GM15510 (cell line): Measurements from ENCODE around the gene HNRNPU.

Source experiments
- POLR2A ChIP-seq: IDR thresholded peaks from 3 replicates; pipeline ENCODE4 v1.6.1; 2011; ENCODE audit warnings: borderline replicate concordance; ENCODE audit not compliant: insufficient read length; ENCODE audit errors: extremely low read depth

HNRNPU gene

GRCh38 chr1:244851546-244852231 lies 12.7 kb downstream of the HNRNPU start:
- TF ChIP-seq POLR2A = no peak

DNA sequence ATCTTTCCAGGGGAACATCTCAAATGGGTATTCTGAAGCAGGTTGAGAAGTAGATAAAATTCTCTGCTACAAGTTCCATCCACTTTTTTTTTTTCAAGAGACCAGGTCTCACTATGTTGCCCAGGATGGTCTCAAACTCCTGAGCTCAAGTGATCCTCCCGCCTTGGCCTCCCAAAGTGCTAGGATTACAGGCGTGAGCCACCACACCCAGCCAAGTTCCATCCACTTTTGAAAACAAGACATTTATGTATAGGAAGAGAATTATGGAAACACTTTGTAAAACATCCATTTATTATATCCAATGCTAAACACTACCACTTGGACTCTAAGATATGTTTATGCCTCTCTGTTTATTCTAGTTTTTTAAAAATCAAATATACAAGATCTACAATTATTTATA lies 13.4 kb downstream of the HNRNPU start:
- TF ChIP-seq POLR2A = no peak

- no peak for TF ChIP-seq POLR2A
These were observed 14.1 kb downstream of the HNRNPU start for GRCh38 chr1:244850099-244850852.

GRCh38 chr1:244849189-244849866 lies 15.0 kb downstream of the HNRNPU start:
- TF ChIP-seq POLR2A = no peak

- no peak for TF ChIP-seq POLR2A
These were observed 17.7 kb downstream of the HNRNPU start for GRCh38 chr1:244846653-244847052.

GRCh38 chr1:244844155-244845121 lies 19.9 kb downstream of the HNRNPU start:
- TF ChIP-seq POLR2A = no peak

DNA sequence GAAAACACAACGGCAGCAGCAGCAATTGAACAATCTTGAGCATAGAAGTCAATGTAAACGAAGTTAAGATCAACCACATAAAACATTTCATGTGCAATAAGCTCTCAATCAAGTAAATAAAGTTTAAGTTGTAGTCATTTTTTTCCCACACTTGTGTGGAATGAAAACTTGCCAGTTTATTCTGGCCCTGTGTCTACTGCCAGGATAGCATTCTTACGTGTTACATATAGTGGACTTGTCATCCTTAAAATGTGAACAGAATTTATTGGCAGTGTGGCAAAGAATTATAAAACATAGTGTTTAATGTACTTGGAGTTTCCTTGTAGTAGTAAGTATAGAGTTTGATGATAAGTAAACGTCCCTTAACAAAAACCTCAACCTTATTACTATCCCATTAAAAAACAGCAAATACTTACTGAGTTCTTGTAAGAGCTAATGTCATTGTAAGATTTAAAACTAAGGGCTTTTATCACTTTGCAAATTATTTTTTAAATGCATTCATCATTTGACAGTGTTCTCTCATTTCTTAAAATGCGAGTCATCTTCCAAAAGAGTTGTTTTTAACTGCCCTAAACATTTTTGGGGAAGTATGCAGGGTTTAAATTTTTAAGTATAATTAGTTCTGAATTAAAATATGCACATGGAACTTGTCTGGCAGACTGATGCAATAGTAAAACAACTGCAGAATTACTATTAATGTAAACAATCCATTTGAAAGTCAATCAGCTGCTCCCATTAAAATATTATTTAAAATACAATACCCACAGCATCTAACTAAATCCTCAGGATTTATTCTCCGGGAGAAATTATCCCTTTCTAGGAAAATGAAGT lies 21.0 kb downstream of the HNRNPU start:
- no peak for TF ChIP-seq POLR2A

- no peak for TF ChIP-seq POLR2A
These were observed 22.9 kb downstream of the HNRNPU start for GRCh38 chr1:244841273-244841927.

DNA sequence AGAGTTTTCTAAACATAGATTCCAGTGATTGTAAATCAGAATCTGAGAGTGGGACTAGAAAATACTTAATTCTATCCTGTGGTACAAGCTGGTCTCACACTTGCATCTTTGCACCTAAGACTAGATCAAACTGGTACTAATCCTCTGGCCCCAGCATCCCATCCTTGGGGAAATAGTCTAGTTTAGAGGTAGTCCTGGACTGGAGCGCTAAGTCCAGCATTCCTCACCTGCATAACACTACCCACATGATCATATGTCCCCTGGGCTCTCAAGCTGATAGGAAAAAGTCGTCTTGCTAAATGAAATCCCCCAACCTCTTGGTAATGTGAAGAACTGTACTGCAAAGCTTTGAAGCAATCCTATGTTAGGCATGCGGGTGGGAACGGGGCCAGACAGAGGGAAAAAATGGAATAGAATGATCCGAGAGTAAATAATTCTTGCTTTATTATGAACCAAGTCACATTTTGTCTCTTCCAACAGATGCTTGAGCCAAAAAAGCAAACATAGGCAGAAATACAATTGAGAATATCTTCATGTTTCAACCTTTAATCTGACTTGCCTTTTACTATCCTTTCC lies 24.0 kb downstream of the HNRNPU start:
- TF ChIP-seq POLR2A = no peak

DNA sequence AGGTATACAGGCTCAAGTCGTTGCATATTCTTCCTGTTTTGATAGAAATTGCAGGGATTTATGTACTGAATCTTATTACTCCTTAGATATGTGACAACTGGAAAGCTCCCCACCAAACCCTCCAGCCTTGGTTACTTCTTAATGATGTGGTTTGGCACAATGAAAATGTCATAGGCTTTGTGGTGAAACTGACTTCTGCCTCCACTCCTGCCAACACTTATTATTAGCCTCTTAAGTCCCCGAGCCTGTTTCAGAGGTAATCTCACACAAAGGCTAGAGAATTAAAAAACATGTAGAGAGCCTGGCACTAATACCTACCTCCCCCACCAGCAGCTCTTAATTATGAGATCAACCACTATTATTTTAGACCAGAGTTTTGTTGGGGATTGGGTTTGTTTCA lies 24.7 kb downstream of the HNRNPU start:
- no peak for TF ChIP-seq POLR2A

DNA sequence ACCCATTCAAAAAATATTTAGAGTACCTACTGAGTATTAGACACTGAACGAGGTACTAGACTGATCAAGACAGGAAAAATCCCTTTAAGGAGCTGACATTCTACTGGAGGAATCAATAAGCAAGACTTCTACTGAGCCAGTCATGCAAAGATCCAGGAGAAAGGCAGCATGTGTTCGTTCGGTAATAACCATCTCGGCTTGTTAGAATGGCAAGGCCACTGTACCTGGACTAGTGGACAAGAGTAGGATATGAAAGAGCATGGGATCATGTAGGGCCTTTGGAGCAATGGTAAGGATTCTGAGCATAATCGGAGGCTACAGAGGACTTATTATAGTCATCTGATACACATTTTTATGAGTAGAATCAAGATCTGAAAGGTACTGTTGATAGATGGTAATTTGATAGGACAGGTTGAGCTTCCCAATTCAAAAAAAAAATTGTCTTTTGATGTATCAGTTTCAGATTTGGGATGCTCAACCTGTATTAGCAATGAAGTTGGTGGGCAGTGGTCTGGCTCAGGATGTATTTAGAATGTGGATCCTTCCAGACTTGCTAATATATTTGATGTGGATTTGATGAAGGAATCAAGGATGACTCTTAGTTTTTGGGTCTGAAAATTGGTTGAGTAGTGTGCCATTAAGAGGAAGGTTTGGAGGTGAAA lies 26.6 kb downstream of the HNRNPU start:
- no peak for TF ChIP-seq POLR2A

- TF ChIP-seq POLR2A = no peak
These were observed 27.8 kb downstream of the HNRNPU start for GRCh38 chr1:244836584-244836983.

GRCh38 chr1:244836135-244836521 lies 28.2 kb downstream of the HNRNPU start:
- no peak for TF ChIP-seq POLR2A
